Omental fat pad (tissue), 4 donors: ENCODE data around the gene MYBPC1. TPM values are rescaled to one million over a fixed set of nuclear protein-coding genes. Genes with fewer than 3 reads are reported as not detected.
"Not testable (repeated sequence)": the region's sequence is repeated elsewhere in the genome, so short reads cannot be mapped to it uniquely, and the experiment has no call there.

Experiments used
- ATAC-seq: fragments of 150-250 bp; one replicate; pipeline ENCODE4 v1.9.1; 2016; ENCODE audit warnings: mild to moderate bottlenecking, moderate library complexity; ENCODE audit not compliant: low FRiP score
- DNase-seq: peaks from one replicate; pipeline ENCODE4 v3.0.0-alpha.2; 2019; ENCODE audit warnings: low spot score
- CTCF ChIP-seq, 3 donors: fragments of 450-650 bp; IDR thresholded peaks; one replicate each; pipeline ENCODE4 v1.5.1; 2016 to 2017; ENCODE audit warnings: antibody characterized with exemption in 3 of 3, mild to moderate bottlenecking in 3 of 3, moderate library complexity in 2 of 3
- total RNA-seq, 4 donors: library from RNA; depleted of rRNA; stranded (reverse); fragments of >200 nt; gene quantifications; one replicate each; pipeline ENCODE4 v1.1.0, GENCODE V29; 2016

Gene MYBPC1
- total RNA-seq, 4 donors from 2014 or later: not detected

GRCh38 chr12:101675555-101675954 lies 80.8 kb downstream of the MYBPC1 start:
- ATAC-seq (no peak), DNase-seq (no peak)
- TF ChIP-seq CTCF (IDR thresholded peaks at IDR 0.05): no peak

- DNase-seq, ATAC-seq: not testable (repeated sequence)
Measured at GRCh38 chr12:101676497-101676896, 81.7 kb downstream of the MYBPC1 start.

GRCh38 chr12:101678081-101678480 lies 83.3 kb downstream of the MYBPC1 start:
- no peak for TF ChIP-seq CTCF (IDR thresholded peaks at IDR 0.05)
- DNase-seq: no peak
- no peak for ATAC-seq

GRCh38 chr12:101680240-101680639 lies 85.5 kb downstream of the MYBPC1 start:
- TF ChIP-seq CTCF (IDR thresholded peaks at IDR 0.05): no peak
- DNase-seq: no peak
- no peak for ATAC-seq

GRCh38 chr12:101680647-101681046 lies 85.9 kb downstream of the MYBPC1 start:
- ATAC-seq (no peak), DNase-seq (no peak)
- TF ChIP-seq CTCF (IDR thresholded peaks at IDR 0.05): no peak

GRCh38 chr12:101681627-101682026 lies 86.9 kb downstream of the MYBPC1 start:
- DNase-seq, ATAC-seq: not testable (repeated sequence)

GRCh38 chr12:101685092-101685491 lies 90.3 kb downstream of the MYBPC1 start:
- ATAC-seq: no peak
- DNase-seq: no peak
- TF ChIP-seq CTCF (IDR thresholded peaks at IDR 0.05): no peak

- no peak for TF ChIP-seq CTCF (IDR thresholded peaks at IDR 0.05)
- DNase-seq: no peak
- no peak for ATAC-seq
Measured at GRCh38 chr12:101686176-101686575, 91.4 kb downstream of the MYBPC1 start.
